Neural progenitor cell (in vitro differentiated cells): ENCODE data around the gene RBMX.

Experiments
- EZH2 ChIP-seq: fragments of 200-600 bp; sonication (generic); IDR thresholded peaks from 2 replicates; pipeline ENCODE4 v1.6.1; 2017; ENCODE audit warnings: antibody characterized with exemption, mild to moderate bottlenecking, moderate library complexity
- TF ChIP-seq, protein P1 (sequence below): fragments of 200-600 bp; sonication (generic); IDR thresholded peaks from 2 replicates; pipeline ENCODE4 v1.5.1; 2017; ENCODE audit warnings: antibody characterized with exemption, mild to moderate bottlenecking

DNA sequence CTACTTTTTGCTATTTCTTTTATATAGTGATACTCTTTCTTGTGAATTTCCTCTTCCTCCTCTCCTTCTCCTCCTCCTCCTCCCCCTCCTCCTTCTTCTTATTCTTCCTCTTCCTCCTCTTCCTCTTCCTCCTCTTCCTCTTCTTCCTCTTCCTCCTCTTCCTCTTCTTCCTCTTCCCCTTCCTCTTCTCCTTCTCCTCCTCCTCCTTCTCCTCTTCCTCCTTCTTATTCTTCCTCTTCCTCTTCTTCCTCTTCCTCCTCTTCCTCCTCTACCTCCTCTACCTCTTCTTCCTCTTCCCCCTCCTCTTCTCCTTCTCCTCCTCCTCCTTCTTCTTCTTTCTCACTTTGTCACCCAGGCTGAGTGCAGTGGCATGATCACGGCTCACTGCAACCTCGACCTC, 36.3 kb upstream of the RBMX start:
- TF ChIP-seq, protein P1, sequence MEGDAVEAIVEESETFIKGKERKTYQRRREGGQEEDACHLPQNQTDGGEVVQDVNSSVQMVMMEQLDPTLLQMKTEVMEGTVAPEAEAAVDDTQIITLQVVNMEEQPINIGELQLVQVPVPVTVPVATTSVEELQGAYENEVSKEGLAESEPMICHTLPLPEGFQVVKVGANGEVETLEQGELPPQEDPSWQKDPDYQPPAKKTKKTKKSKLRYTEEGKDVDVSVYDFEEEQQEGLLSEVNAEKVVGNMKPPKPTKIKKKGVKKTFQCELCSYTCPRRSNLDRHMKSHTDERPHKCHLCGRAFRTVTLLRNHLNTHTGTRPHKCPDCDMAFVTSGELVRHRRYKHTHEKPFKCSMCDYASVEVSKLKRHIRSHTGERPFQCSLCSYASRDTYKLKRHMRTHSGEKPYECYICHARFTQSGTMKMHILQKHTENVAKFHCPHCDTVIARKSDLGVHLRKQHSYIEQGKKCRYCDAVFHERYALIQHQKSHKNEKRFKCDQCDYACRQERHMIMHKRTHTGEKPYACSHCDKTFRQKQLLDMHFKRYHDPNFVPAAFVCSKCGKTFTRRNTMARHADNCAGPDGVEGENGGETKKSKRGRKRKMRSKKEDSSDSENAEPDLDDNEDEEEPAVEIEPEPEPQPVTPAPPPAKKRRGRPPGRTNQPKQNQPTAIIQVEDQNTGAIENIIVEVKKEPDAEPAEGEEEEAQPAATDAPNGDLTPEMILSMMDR: no peak
- no peak for TF ChIP-seq EZH2
